Stomach (tissue), 4 donors: Measurements from ENCODE around the gene LONP1.

Experiments used
- EP300 ChIP-seq: sonication (generic); formaldehyde crosslinking; IDR thresholded peaks from one replicate; pipeline ENCODE4 v1.6.1; 2017; ENCODE audit warnings: antibody characterized with exemption
- POLR2A ChIP-seq, 4 donors: fragments of 450-650 bp; IDR thresholded peaks; one replicate each; pipeline ENCODE4 v1.6.1; 2016; ENCODE audit warnings: antibody characterized with exemption in 4 of 4, control low read depth in 2 of 4, mild to moderate bottlenecking in 1 of 4, moderate library complexity in 1 of 4

DNA sequence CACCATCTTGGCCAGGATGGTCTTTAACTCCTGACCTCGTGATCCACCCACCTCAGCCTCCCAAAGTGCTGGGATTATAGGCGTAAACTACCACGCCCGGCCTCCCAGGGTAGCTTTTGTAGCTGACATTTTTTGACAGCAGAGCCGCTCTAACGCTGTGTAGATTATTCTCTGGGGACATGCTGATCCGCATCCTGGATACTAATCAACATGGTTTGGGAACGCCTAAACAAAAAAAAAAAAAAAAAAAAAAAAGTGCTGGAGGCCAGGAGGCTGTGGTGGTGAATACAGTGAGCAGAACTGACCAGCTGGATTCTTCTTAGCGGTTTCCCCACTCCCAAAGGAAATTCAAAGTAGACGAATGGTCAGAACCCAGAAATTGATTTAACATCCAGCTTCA lies 5.1 kb downstream of the LONP1 start:
- TF ChIP-seq POLR2A (IDR thresholded peaks at IDR 0.05) (no peak), EP300 (no peak)
